Activated CD4-positive, alpha-beta T cell treated with anti-CD3 and anti-CD28 coated beads for 24 hours (primary cell): ENCODE results near the gene MBNL1.

Experiments
- DNase-seq, 2 donors: peaks; one replicate each; pipeline ENCODE4 v3.0.0-alpha.2; 2020; ENCODE audit warnings: low read depth in 2 of 2

MBNL1 gene

GRCh38 chr3:152477422-152477821 lies 208.7 kb downstream of the MBNL1 start:
- DNase-seq: no peak

GRCh38 chr3:152480282-152480953 lies 211.7 kb downstream of the MBNL1 start:
- no peak for DNase-seq

GRCh38 chr3:152486364-152486763 lies 217.6 kb downstream of the MBNL1 start:
- DNase-seq: no peak

- no peak for DNase-seq
Observed at GRCh38 chr3:152488449-152488848, 219.7 kb downstream of the MBNL1 start.

- no peak for DNase-seq
Observed at GRCh38 chr3:152491922-152492321, 223.2 kb downstream of the MBNL1 start.

- no peak for DNase-seq
Observed at GRCh38 chr3:152496286-152496685, 227.6 kb downstream of the MBNL1 start.

GRCh38 chr3:152496716-152497115 lies 228.0 kb downstream of the MBNL1 start:
- no peak for DNase-seq

GRCh38 chr3:152497457-152497856 lies 228.7 kb downstream of the MBNL1 start:
- no peak for DNase-seq

- DNase-seq: no peak
Observed at GRCh38 chr3:152497890-152498289, 229.2 kb downstream of the MBNL1 start.

- DNase-seq: no peak
Observed at GRCh38 chr3:152499791-152500385, 231.2 kb downstream of the MBNL1 start.

- no peak for DNase-seq
Observed at GRCh38 chr3:152505926-152506325, 237.2 kb downstream of the MBNL1 start.

GRCh38 chr3:152508705-152509104 lies 240.0 kb downstream of the MBNL1 start:
- no peak for DNase-seq

- DNase-seq: no peak
Observed at GRCh38 chr3:152511904-152512303, 243.2 kb downstream of the MBNL1 start.

GRCh38 chr3:152513301-152513960 lies 244.7 kb downstream of the MBNL1 start:
- DNase-seq: no peak
